Natural killer cell (primary cell): ENCODE measurements around the gene ADAM23. TPM values are rescaled to one million over a fixed set of nuclear protein-coding genes. Genes with fewer than 3 reads are reported as not detected.

ENCODE experiments used
- ATAC-seq, 3 donors: fragments of 150-1000 bp in 2 of 3; fragments of 200-7000 bp in 1 of 3; cut with Tn5 transposase; 1 replicate in 1 of 3; 2 replicates in 2 of 3; pipeline ENCODE4 v1.10.0; 2021; ENCODE audit warnings: mild to moderate bottlenecking in 2 of 3, moderate library complexity in 2 of 3
- DNase-seq, 2 donors: peaks; one replicate each; pipeline versions ENCODE4 v3.0.0 to v3.0.0-alpha.2; 2013 to 2021; ENCODE audit warnings: mixed read lengths in 1 of 2
- H3K27ac ChIP-seq: one replicate; pipeline ENCODE4 v1.5.1; 2013; ENCODE audit warnings: mild to moderate bottlenecking, low read length
- H3K27me3 ChIP-seq: one replicate; pipeline ENCODE4 v1.6.1; 2013; ENCODE audit warnings: low read length; ENCODE audit not compliant: control insufficient read depth, insufficient read depth
- H3K36me3 ChIP-seq: one replicate; pipeline ENCODE4 v1.6.1; 2013; ENCODE audit warnings: low read length; ENCODE audit not compliant: control insufficient read depth, insufficient read depth
- H3K4me1 ChIP-seq: one replicate; pipeline ENCODE4 v1.6.1; 2013; ENCODE audit warnings: low read length; ENCODE audit not compliant: control insufficient read depth, insufficient read depth
- H3K4me3 ChIP-seq: one replicate; pipeline ENCODE4 v1.5.1; 2013; ENCODE audit warnings: low read length
- H3K9me3 ChIP-seq: one replicate; pipeline ENCODE4 v1.6.1; 2013; ENCODE audit warnings: low read length; ENCODE audit not compliant: control insufficient read depth, insufficient read depth
- H3K27ac Mint-ChIP-seq, 2 donors: one replicate each; pipeline ENCODE4 v1.8.0; 2022; ENCODE audit warnings: mild to moderate bottlenecking in 2 of 2, mixed read lengths in 2 of 2, moderate library complexity in 1 of 2
- H3K27me3 Mint-ChIP-seq, 2 donors: one replicate each; pipeline ENCODE4 v1.8.0; 2022; ENCODE audit warnings: low read depth in 2 of 2, mixed read lengths in 2 of 2
- H3K36me3 Mint-ChIP-seq: one replicate; pipeline ENCODE4 v1.8.0; 2022; ENCODE audit warnings: mixed read lengths
- H3K4me1 Mint-ChIP-seq, 2 donors: one replicate each; pipeline ENCODE4 v1.8.0; 2022; ENCODE audit warnings: mixed read lengths in 2 of 2
- H3K4me3 Mint-ChIP-seq: one replicate; pipeline ENCODE4 v1.8.0; 2022; ENCODE audit warnings: mild to moderate bottlenecking, moderate library complexity, mixed read lengths
- H3K9me3 Mint-ChIP-seq, 2 donors: one replicate each; pipeline ENCODE4 v1.8.0; 2022; ENCODE audit warnings: mixed read lengths in 2 of 2
- CTCF ChIP-seq: fragments of 200-600 bp; IDR thresholded peaks from one replicate; pipeline ENCODE4 v1.8.0; 2022; ENCODE audit warnings: antibody characterized with exemption
- WGBS: methylation state at CpG from one replicate; pipeline ENCODE4 v1.1.7; 2013; ENCODE audit warnings: missing lambda C conversion rate; ENCODE audit not compliant: insufficient coverage; 5-methylcytosine and 5-hydroxymethylcytosine counted together
- intact Hi-C: fragments of 100-400 bp; cut with micrococcal nuclease; formaldehyde crosslinking; loops from one replicate; pipeline ENCODE4 v1.14.2; 2022
- total RNA-seq, 4 donors: library from RNA; stranded (reverse); fragments of 120-200 nt in 1 of 4; gene quantifications; one replicate each; pipeline versions ENCODE4 v1.2.3 to v1.2.4, GENCODE V29; 2013 to 2022

ADAM23 gene
- total RNA-seq, 3 donors from 2014 or later (not counting 1 experiment from before 2014, with no cell fraction given), result 1.6 TPM; not detected in 2

GRCh38 chr2:206408323-206409320 is 34.7 kb upstream of the ADAM23 start:
- intact Hi-C loops, result no loop called here
- H3K9me3 Mint-ChIP-seq, result peaks cover 2 to 4% of the 10 kb centered on the region in 2 donors
- Histone ChIP-seq H3K4me3 (no peak overlapping the region), H3K27me3 (peaks cover 3% of the 10 kb centered on the region), H3K36me3 (no peaks in the 10 kb centered on the region), H3K4me1 (no peaks in the 10 kb centered on the region), H3K27ac (no peak overlapping the region), H3K9me3 (no peaks in the 10 kb centered on the region)
- H3K27me3 Mint-ChIP-seq, result no peaks in the 10 kb centered on the region
- DNase-seq (no peak), ATAC-seq (no peak)
- H3K27ac Mint-ChIP-seq, result no peak overlapping the region
- H3K36me3 Mint-ChIP-seq, result no peaks in the 10 kb centered on the region
- TF ChIP-seq CTCF, result no peak
- no peaks in the 10 kb centered on the region for H3K4me1 Mint-ChIP-seq
- no peak overlapping the region for H3K4me3 Mint-ChIP-seq
- WGBS, result 85% methylated on average over 8 of the region's 11 CpGs

DNA sequence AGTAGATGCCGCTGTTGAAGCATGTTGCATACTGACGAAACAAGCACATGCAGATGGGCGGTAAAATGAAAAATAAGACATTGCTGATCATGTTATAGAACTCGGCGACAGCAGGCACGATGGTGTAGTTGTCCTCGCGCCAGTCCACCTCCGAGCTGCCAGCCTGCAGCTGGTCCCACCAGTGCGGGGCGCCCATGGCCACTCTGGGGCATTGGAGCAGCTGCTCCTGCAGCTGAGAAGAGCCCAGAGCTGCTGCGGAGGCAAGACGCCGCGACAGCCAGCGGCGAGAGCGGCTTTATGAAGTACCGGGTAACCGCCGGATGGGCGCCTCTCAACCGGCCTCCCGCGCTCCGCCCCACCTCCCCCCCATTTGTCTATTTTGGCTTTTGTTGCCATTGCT is 32.6 kb upstream of the ADAM23 start:
- ATAC-seq, result no peak
- DNase-seq, result no peak
- no peak for TF ChIP-seq CTCF
- H3K27ac ChIP-seq, result no peak overlapping the region
- no peaks in the 10 kb centered on the region for H3K9me3 ChIP-seq
- no peak overlapping the region for H3K27ac Mint-ChIP-seq
- H3K36me3 ChIP-seq, result no peaks in the 10 kb centered on the region
- intact Hi-C loops, result no loop called here
- H3K9me3 Mint-ChIP-seq, result peaks cover 4 to 5% of the 10 kb centered on the region in 2 donors
- H3K4me3 ChIP-seq, result no peak overlapping the region
- H3K4me3 Mint-ChIP-seq, result no peak overlapping the region
- no peaks in the 10 kb centered on the region for H3K36me3 Mint-ChIP-seq
- no peaks in the 10 kb centered on the region for H3K27me3 Mint-ChIP-seq
- H3K4me1 Mint-ChIP-seq, result no peaks in the 10 kb centered on the region
- no peaks in the 10 kb centered on the region for H3K27me3 ChIP-seq
- WGBS, result 97% methylated on average over 25 of the region's 26 CpGs
- H3K4me1 ChIP-seq, result no peaks in the 10 kb centered on the region

GRCh38 chr2:206415618-206416243 is 27.6 kb upstream of the ADAM23 start:
- no peak overlapping the region for H3K4me3 ChIP-seq
- H3K27ac Mint-ChIP-seq, result no peak overlapping the region
- no peaks in the 10 kb centered on the region for H3K27me3 Mint-ChIP-seq
- 89% methylated on average over 13 of the region's 13 CpGs for WGBS
- H3K9me3 Mint-ChIP-seq, result peaks cover 6 to 7% of the 10 kb centered on the region in 2 donors
- no peaks in the 10 kb centered on the region for H3K36me3 Mint-ChIP-seq
- no peaks in the 10 kb centered on the region for H3K9me3 ChIP-seq
- H3K27me3 ChIP-seq, result no peaks in the 10 kb centered on the region
- DNase-seq (no peak), ATAC-seq (no peak)
- H3K4me3 Mint-ChIP-seq, result no peak overlapping the region
- no peak overlapping the region for H3K27ac ChIP-seq
- no peak for TF ChIP-seq CTCF
- H3K36me3 ChIP-seq, result no peaks in the 10 kb centered on the region
- intact Hi-C loops, result no loop called here
- H3K4me1 ChIP-seq, result no peaks in the 10 kb centered on the region
- H3K4me1 Mint-ChIP-seq, result no peaks in the 10 kb centered on the region
